ENCODE data around the gene ZFHX3.

ZFHX3 gene

DNA sequence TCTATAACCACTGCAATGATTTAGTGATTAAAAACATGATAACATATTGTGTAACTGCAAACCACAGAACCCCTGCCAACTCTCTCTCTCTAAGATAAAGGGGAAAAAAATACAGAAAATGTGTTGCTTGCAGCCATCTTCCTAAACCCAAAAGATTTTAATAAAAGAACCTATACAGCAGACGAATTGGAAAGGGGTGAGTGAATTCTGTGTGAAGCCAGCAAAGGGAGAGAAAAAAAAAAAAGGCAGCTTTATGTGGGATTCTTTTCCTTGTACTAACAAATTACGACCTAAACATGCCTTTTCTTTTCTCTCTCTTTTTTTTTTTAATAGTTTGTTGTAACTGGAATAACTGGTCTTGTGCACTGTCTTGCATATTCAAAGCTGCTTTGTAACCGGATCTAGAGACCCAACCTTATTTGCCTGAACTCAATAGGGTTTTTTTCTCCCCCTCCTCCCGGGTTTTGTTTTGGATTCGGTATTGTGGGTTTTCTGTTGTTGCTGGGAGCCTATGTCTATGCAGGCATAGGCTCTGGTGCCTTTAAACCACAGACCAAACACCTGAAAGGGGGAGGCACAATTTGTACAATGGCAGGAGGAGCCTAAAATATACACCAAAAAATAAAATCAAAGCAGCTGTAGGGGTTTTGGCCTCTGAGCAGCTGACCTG is 7.0 kb upstream of the ZFHX3 start:
- DNase-seq, result no peak

GRCh38 chr16:73054498-73054812 is 6.5 kb upstream of the ZFHX3 start:
- DNase-seq, result no peak

GRCh38 chr16:73054125-73054484 is 6.2 kb upstream of the ZFHX3 start:
- no peak for DNase-seq

- DNase-seq, result no peak
These were observed 5.6 kb upstream of the ZFHX3 start for GRCh38 chr16:73053364-73054124.

GRCh38 chr16:73053038-73053363 is 5.1 kb upstream of the ZFHX3 start:
- DNase-seq, result no peak

GRCh38 chr16:73052576-73052975 is 4.6 kb upstream of the ZFHX3 start:
- DNase-seq, result no peak

- DNase-seq, result no peak
These were observed 4.0 kb upstream of the ZFHX3 start for GRCh38 chr16:73051961-73052360.

- no peak for DNase-seq
These were observed 3.3 kb upstream of the ZFHX3 start for GRCh38 chr16:73051226-73051625.

DNA sequence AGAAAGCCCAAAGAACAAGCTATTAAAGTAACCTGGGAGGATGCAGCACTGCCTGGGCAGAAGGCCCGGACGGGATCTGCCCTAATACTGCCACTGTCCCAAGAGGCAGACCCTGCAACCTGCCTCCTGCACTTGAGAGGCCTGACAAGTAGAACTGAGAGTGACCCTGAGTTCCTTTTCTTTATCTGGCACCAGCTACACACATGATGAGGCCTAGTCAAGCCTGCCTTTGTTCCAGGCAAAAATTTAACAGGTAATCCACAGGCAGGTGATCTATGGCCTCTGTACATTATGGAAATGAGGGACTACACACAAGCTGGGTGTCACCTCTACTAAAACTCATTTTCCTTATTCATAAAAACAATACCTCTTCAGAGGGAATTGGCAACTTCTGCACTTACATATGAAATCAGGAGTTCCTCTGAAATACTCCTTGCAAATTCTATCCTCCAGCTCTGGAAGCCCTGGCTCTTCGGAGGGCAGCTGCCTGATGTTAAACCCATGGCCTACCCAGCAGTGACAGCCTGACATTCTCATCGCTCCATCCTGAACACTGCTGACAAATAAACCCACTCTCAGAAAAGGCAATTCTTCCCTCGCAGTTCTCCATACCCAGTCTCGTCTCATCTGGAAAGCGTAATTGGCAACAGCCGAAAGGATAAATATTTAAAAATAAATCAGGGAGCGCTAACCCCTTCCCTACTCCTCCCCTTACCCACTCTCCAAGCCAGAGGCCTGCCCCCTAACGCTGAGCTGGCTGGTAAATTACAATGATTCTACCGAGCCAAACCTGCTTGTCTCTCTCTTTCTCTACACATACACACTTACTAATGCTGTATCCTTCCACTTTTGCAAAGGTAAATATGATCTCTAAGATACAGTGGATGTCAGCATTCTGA is 2.5 kb upstream of the ZFHX3 start:
- no peak for DNase-seq

- DNase-seq, result no peak
These were observed 1.6 kb upstream of the ZFHX3 start for GRCh38 chr16:73049511-73049910.

DNA sequence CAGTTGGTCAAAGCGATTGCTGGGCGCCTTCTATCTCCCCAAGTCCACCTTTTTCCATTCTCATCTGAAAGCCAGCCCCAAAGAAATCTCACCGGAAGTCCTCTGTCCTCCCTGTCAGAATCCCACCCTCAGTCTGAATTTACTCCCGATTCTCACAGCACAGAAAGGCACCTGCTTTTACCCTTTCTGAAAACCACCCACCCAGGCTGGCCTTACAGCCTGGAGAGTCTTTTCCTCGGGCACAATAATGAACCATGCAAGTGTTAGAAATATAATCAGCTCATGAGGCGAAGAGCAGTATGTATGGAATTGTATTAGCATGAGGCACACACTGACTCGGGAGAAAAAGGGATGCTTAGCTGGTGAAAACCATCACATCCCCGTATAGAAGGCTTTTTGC is 1.2 kb upstream of the ZFHX3 start:
- DNase-seq, result no peak

DNA sequence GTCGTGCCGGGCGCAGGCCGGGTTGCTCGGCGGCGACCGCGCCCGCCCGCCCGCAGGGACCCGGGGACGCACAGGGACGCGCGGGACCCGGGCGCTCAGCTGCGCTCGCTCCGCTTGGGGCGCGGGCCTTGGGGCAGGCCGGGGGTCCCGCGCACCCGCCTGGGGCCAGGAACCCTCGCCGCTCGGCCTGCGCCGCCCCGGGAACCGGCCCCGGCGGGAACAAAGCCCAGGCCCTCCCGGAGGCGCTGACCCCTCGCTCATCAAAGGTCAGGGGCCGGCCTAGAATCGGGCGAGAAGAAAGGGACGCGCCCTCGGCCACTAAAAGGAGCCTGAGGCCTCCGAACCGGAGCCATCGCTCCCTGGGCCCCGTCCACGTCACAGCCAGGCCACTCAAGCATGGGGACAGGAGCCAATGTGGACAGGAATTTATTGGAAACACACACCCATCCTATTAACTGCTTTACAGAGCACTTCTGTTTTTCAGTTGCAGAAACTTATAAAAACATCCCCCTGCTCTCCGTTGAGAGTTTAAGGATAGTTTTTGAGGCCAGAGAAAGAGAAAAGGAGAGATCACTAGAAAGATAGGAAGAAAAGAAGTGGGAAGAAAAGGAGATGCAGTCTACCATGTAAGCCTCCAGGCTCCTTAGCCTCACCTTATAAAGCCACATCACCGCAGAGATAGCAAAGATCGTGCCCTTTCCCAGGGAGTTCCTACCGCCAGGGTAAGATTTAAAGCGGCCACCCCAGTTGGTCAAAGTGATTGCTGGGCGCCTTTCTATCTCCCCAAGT is 558 bp upstream of the ZFHX3 start:
- DNase-seq, result no peak

DNA sequence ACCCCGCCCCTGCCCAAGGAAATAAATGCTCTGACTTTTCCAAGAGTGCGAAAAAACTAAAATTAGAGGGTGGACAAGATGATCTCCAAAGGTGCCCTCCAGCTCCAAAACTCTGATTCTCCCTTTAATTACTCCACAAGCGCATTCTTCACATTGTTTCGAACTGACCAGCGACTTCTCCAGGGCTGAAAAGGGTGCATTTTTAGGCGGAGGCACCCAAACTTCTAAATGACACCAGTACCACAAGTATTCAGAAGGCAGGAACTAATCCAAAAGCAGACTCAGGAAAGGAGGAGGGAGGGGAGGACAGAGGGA is 750 bp downstream of the ZFHX3 start:
- DNase-seq, result no peak

GRCh38 chr16:73046849-73047214 is 1.1 kb downstream of the ZFHX3 start:
- DNase-seq, result no peak

GRCh38 chr16:73046202-73046848 is 1.6 kb downstream of the ZFHX3 start:
- no peak for DNase-seq

DNA sequence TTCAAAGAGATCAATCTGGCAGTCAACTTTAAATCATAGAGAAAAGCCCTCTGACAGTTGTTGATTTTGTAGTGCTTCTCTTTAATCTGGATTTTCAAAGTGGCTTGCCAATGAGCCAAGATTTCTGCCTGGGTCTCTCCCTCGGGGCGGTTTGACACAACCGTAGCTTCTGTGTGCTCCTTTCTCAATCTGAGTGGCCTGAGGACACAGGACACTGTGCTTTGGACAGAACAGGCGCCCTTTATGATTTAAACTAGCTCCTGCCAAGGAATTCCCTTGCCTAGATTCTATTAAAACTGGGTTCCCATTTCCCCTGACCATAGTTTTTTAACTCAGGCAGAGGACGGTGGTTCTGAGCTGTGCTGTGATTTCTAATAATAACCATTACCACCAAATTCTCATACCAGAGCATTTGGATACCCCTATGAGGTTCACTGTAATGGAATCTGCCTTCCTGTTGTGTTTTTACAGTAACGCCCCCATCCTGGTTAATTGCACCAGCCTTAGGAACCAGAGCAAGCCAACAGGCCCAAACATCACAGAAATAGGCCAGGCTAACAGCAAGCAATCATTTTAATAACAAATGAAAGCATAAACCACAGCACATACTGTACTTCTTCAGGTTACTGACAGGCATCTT is 4.0 kb downstream of the ZFHX3 start:
- DNase-seq, result no peak

- DNase-seq, result no peak
These were observed 5.1 kb downstream of the ZFHX3 start for GRCh38 chr16:73042807-73043206.

DNA sequence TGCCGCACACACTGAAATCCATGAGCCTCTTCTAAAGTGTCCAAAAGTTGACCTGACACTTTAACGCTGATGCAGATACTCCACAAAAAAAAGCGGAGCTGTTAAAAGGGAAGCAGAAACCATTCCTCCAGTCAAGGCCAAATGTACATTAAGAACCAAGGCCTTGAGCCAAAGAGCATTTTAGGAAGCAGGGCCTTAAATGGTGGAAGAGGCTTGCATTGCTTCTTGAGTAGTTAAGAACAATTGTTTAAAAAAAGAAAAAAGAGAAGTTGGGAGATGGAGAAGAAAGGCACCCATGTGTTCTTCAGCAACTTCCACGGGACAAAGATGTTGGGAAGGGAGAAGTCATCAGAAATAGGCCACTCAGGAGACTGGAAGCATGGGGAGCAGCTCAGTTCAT is 6.3 kb downstream of the ZFHX3 start:
- DNase-seq, result no peak

DNA sequence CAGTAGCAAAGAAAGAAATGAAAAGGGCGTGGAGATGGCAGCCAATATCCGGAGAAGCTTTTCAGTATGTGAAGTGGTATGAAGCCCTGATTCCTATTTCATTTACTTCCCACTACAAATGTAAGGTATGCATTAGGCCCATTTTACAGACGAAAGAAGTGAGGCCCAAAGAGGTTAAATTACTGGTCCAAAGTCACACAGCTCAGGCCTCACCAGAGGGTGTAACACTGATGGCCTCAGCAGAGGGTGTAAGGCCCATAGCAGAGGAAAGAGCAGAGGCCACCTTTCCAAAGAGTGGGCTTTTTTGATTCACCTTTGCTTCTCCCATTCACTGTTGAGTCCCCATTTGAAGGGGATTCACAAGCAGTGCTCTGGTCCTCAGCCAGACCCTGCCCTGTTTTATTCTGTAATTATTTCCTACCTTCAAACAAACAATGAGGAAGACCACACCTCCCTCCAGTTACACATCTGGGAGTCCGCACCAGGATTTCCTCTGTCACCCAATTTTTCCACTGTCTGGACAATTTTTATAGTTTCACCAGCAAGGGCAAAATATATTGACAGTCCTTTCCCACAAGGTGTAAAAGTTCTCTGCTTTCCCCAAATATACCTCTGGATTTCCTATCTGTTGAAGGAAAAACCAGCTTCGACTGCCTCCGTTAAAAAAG is 7.1 kb downstream of the ZFHX3 start:
- no peak for DNase-seq

GRCh38 chr16:73040136-73040535 is 7.8 kb downstream of the ZFHX3 start:
- DNase-seq, result no peak

DNA sequence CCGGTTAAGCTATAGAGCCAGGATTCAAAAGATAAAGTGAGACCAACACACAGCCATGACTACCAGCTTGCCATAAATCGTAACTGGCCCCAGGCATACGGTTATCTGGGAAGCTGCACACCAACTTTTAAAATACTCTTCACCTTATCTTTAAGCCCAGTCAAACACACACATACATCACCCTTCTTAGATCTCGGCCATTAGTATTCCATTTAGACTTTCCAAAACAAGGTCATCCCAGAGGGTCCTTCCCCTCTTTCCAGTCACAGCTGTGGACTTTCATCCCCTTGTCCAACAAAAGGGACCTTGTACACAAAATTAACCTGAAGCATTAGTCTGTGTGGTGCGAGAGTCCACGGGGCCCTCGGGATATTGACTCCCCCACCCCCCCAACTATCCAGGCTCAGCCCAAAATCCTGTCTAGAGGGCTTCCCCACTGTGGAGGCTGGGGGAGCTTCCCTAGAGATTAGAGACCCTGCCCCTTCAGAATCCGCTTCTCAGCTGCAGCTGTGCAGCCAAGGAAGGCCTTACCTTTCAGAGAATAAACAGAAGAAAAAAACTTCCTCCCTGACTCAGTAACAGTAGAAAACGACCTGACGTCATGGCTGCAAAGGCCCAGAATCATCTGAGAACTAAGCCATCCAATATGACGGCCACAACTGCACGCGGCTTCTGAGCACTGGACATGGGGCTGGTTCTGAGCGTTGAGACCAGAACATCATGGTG is 9.9 kb downstream of the ZFHX3 start:
- DNase-seq, result no peak

Data from effector CD8-positive, alpha-beta T cell (primary cell).